Prostate gland (tissue), 2 donors: ENCODE data around the gene AVPR2.

ENCODE experiments used
- POLR2A ChIP-seq: fragments of 450-650 bp; IDR thresholded peaks from one replicate; pipeline ENCODE4 v1.6.1; 2016; ENCODE audit warnings: antibody characterized with exemption, mild to moderate bottlenecking
- TF ChIP-seq, protein P1 (sequence below), 4 experiments: fragments of 200-600 bp in 2 of 4; fragments of 450-650 bp in 2 of 4; sonication (generic) in 2 of 4; IDR thresholded peaks; 1 replicate in 3 of 4; 2 replicates in 1 of 4; pipeline ENCODE4 v1.5.1; 2016 to 2019; ENCODE audit warnings: antibody characterized with exemption in 4 of 4, mild to moderate bottlenecking in 2 of 4, moderate library complexity in 2 of 4

DNA sequence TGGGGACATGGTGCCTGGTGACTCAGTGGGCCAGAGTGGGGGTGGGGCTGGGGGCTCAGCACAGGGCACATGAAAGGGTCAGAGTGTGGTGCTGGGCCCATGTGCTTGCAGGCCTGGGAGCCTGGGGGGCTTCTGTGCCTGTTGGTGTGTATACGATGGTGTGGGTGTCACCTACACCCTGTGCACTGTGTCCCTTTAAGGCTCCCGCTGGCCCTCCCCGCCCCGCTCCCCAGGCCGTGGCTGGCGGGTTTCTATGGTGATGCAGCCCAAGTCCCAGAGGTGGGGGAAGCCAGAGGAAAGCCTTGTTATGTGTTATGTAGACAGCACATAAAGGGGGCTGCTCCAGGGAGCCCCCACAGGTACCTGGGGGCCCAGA, 24.0 kb upstream of the AVPR2 start:
- no peak for TF ChIP-seq POLR2A
- TF ChIP-seq, protein P1, sequence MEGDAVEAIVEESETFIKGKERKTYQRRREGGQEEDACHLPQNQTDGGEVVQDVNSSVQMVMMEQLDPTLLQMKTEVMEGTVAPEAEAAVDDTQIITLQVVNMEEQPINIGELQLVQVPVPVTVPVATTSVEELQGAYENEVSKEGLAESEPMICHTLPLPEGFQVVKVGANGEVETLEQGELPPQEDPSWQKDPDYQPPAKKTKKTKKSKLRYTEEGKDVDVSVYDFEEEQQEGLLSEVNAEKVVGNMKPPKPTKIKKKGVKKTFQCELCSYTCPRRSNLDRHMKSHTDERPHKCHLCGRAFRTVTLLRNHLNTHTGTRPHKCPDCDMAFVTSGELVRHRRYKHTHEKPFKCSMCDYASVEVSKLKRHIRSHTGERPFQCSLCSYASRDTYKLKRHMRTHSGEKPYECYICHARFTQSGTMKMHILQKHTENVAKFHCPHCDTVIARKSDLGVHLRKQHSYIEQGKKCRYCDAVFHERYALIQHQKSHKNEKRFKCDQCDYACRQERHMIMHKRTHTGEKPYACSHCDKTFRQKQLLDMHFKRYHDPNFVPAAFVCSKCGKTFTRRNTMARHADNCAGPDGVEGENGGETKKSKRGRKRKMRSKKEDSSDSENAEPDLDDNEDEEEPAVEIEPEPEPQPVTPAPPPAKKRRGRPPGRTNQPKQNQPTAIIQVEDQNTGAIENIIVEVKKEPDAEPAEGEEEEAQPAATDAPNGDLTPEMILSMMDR (IDR thresholded peaks at IDR 0.05), result no peak
